Omental fat pad (tissue), 4 donors: ENCODE results near the gene RTN4RL2. TPM values are rescaled to one million over a fixed set of nuclear protein-coding genes. Genes with fewer than 3 reads are reported as not detected.
"Not testable (repeated sequence)": the region's sequence is repeated elsewhere in the genome, so short reads cannot be mapped to it uniquely, and the experiment has no call there.

Experiments
- ATAC-seq: fragments of 150-250 bp; one replicate; pipeline ENCODE4 v1.9.1; 2016; ENCODE audit warnings: mild to moderate bottlenecking, moderate library complexity; ENCODE audit not compliant: low FRiP score
- DNase-seq: peaks from one replicate; pipeline ENCODE4 v3.0.0-alpha.2; 2019; ENCODE audit warnings: low spot score
- total RNA-seq, 4 donors: library from RNA; depleted of rRNA; stranded (reverse); fragments of >200 nt; gene quantifications; one replicate each; pipeline ENCODE4 v1.1.0, GENCODE V29; 2016
- TF ChIP-seq, protein P1 (sequence below), 3 donors: fragments of 450-650 bp; IDR thresholded peaks; one replicate each; pipeline ENCODE4 v1.5.1; 2016 to 2017; ENCODE audit warnings: antibody characterized with exemption in 3 of 3, mild to moderate bottlenecking in 3 of 3, moderate library complexity in 2 of 3

RTN4RL2 gene
- total RNA-seq, 4 donors from 2014 or later = 0.25 to 1.4 (median 0.74) TPM; not detected in 1

- no peak for DNase-seq
- TF ChIP-seq, protein P1, sequence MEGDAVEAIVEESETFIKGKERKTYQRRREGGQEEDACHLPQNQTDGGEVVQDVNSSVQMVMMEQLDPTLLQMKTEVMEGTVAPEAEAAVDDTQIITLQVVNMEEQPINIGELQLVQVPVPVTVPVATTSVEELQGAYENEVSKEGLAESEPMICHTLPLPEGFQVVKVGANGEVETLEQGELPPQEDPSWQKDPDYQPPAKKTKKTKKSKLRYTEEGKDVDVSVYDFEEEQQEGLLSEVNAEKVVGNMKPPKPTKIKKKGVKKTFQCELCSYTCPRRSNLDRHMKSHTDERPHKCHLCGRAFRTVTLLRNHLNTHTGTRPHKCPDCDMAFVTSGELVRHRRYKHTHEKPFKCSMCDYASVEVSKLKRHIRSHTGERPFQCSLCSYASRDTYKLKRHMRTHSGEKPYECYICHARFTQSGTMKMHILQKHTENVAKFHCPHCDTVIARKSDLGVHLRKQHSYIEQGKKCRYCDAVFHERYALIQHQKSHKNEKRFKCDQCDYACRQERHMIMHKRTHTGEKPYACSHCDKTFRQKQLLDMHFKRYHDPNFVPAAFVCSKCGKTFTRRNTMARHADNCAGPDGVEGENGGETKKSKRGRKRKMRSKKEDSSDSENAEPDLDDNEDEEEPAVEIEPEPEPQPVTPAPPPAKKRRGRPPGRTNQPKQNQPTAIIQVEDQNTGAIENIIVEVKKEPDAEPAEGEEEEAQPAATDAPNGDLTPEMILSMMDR (IDR thresholded peaks at IDR 0.05) = no peak
- ATAC-seq = no peak
These were observed 15.8 kb upstream of the RTN4RL2 start for GRCh38 chr11:57444362-57445121.

GRCh38 chr11:57445122-57445394 lies 15.3 kb upstream of the RTN4RL2 start:
- not testable (repeated sequence) for ATAC-seq, DNase-seq

- ATAC-seq (no peak), DNase-seq (no peak)
- TF ChIP-seq, protein P1 (IDR thresholded peaks at IDR 0.05) = no peak
These were observed 14.3 kb upstream of the RTN4RL2 start for GRCh38 chr11:57446055-57446454.

DNA sequence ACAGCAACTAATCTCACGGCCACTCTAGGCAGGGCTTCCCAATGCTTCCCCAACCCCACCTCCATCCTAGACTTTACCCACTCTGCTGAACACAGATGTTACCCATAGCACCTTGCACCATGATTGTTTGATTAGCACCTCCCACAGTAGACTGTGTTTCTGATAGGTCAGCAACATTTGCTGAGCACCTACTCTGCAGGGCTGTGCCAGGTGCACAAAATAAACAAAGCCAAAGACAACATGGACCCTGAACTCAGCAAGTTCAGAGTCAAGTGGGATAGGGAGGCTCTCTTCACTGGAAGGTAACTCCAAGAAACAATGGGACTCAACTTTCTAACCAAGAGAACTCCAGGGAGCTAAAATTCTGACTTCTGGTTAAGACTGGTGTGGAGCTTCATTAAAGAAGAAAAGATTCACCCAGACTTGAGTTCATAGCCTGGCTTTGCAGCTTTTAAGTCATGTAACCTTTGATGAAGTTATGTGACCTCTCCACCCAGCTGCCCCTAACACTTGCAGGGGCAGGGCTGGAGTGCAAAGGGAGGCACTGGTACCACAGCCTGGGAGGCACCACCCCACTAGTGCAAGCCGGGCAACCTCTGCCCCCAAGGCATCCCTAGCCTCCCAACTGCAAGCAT lies 6.7 kb upstream of the RTN4RL2 start:
- DNase-seq = no peak
- no peak for ATAC-seq
- TF ChIP-seq, protein P1 (IDR thresholded peaks at IDR 0.05) = no peak

GRCh38 chr11:57456960-57457642 lies 3.2 kb upstream of the RTN4RL2 start:
- peak; percentile 84 for DNase-seq
- TF ChIP-seq, protein P1 (IDR thresholded peaks at IDR 0.05) = peak in 2 of 3 donors; percentile 75 to 89
- peak; percentile 91 for ATAC-seq

- DNase-seq = no peak
- TF ChIP-seq, protein P1 (IDR thresholded peaks at IDR 0.05) = no peak
- ATAC-seq = no peak
These were observed 2.7 kb upstream of the RTN4RL2 start for GRCh38 chr11:57457643-57458023.

GRCh38 chr11:57458060-57458409 lies 2.3 kb upstream of the RTN4RL2 start:
- no peak for DNase-seq
- TF ChIP-seq, protein P1 (IDR thresholded peaks at IDR 0.05) = no peak
- ATAC-seq = peak; percentile 46
